HEK293T (cell line): ENCODE measurements around the gene CBLB.

Experiments used
- ARNT ChIP-seq: fragments of 450-650 bp; IDR thresholded peaks from 2 replicates; pipeline ENCODE4 v1.6.1; 2017; ENCODE audit warnings: mild to moderate bottlenecking
- BHLHE40 ChIP-seq: fragments of 450-650 bp; IDR thresholded peaks from 2 replicates; pipeline ENCODE4 v1.6.1; 2016; ENCODE audit warnings: mild to moderate bottlenecking, moderate library complexity, borderline replicate concordance
- CTBP1 ChIP-seq: fragments of 450-650 bp; IDR thresholded peaks from 2 replicates; pipeline ENCODE4 v1.6.1; 2016; ENCODE audit warnings: borderline replicate concordance
- ELF4 ChIP-seq: fragments of 450-650 bp; IDR thresholded peaks from 2 replicates; pipeline ENCODE4 v1.6.1; 2017; ENCODE audit warnings: antibody characterized with exemption
- FOXA1 ChIP-seq: fragments of 450-650 bp; IDR thresholded peaks from 2 replicates; pipeline ENCODE4 v1.6.1; 2016; ENCODE audit warnings: mild to moderate bottlenecking
- FOXK2 ChIP-seq: fragments of 450-650 bp; IDR thresholded peaks from 2 replicates; pipeline ENCODE4 v1.6.1; 2016; ENCODE audit warnings: mild to moderate bottlenecking
- FOXM1 ChIP-seq: fragments of 450-650 bp; IDR thresholded peaks from 2 replicates; pipeline ENCODE4 v1.6.1; 2017; ENCODE audit warnings: mild to moderate bottlenecking, borderline replicate concordance
- LEF1 ChIP-seq: fragments of 450-650 bp; IDR thresholded peaks from 2 replicates; pipeline ENCODE4 v1.6.1; 2017; ENCODE audit warnings: mild to moderate bottlenecking, borderline replicate concordance
- NFRKB ChIP-seq: fragments of 450-650 bp; IDR thresholded peaks from 2 replicates; pipeline ENCODE4 v1.6.1; 2016; ENCODE audit warnings: mild to moderate bottlenecking, moderate library complexity
- SP1 ChIP-seq: fragments of 450-650 bp; IDR thresholded peaks from 2 replicates; pipeline ENCODE4 v1.6.1; 2017
- SUZ12 ChIP-seq: fragments of 450-650 bp; IDR thresholded peaks from 2 replicates; pipeline ENCODE4 v1.6.1; 2016; ENCODE audit warnings: mild to moderate bottlenecking
- TARDBP ChIP-seq: fragments of 450-650 bp; IDR thresholded peaks from 2 replicates; pipeline ENCODE4 v1.6.1; 2016
- ZNF384 ChIP-seq: fragments of 450-650 bp; IDR thresholded peaks from 2 replicates; pipeline ENCODE4 v1.6.1; 2016

GRCh38 chr3:105616374-105617121 lies 252.3 kb downstream of the CBLB start:
- TF ChIP-seq FOXA1 (no peak), BHLHE40 (no peak), CTBP1 (no peak), SUZ12 (no peak), SP1 (no peak), FOXM1 (no peak), ELF4 (no peak), ARNT (no peak), ZNF384 (no peak), FOXK2 (no peak), TARDBP (no peak), NFRKB (no peak), LEF1 (no peak)
